HL-60 (cell line): ENCODE data around the gene ZNF689.

Experiments
- DNase-seq, 2 experiments: peaks; one replicate each; pipeline ENCODE4 v3.0.0-alpha.2; 2010 to 2020; ENCODE audit warnings: low read depth in 1 of 2, low spot score in 1 of 2
- H3K27ac ChIP-seq: fragments of 250-450 bp; sonication (Bioruptor Pico); replicated peaks from 2 replicates; pipeline ENCODE4 v1.5.1; 2020; ENCODE audit warnings: mild to moderate bottlenecking, moderate library complexity
- H3K27me3 ChIP-seq: fragments of 250-450 bp; sonication (Bioruptor Pico); 2 replicates; pipeline ENCODE4 v1.5.1; 2021; ENCODE audit warnings: mild to moderate bottlenecking, moderate library complexity; ENCODE audit not compliant: insufficient read depth, poor library complexity, severe bottlenecking
- H3K4me3 ChIP-seq: replicated peaks from 2 replicates; pipeline ENCODE4 v1.5.1; 2011; ENCODE audit warnings: mild to moderate bottlenecking, control low read depth, low read length; ENCODE audit not compliant: insufficient read depth
- CTCF ChIP-seq: IDR thresholded peaks from one replicate; pipeline ENCODE4 v1.5.1; 2011; ENCODE audit warnings: low read length, control low read depth, inconsistent platforms; ENCODE audit not compliant: insufficient read depth
- GABPA ChIP-seq: IDR thresholded peaks from 2 replicates; pipeline ENCODE4 v1.6.1; 2012; ENCODE audit warnings: low read depth
- POLR2AphosphoS5 ChIP-seq: IDR thresholded peaks from 2 replicates; pipeline ENCODE4 v1.6.1; 2012; ENCODE audit warnings: low read depth
- REST ChIP-seq: IDR thresholded peaks from 2 replicates; pipeline ENCODE4 v1.6.1; 2012; ENCODE audit warnings: low read depth; ENCODE audit not compliant: insufficient replicate concordance
- SPI1 ChIP-seq: IDR thresholded peaks from 2 replicates; pipeline ENCODE4 v1.6.1; 2012; ENCODE audit warnings: low read depth, mild to moderate bottlenecking, borderline replicate concordance

The ZNF689 gene

GRCh38 chr16:30622455-30623032 is 12.4 kb upstream of the ZNF689 start:
- TF ChIP-seq POLR2AphosphoS5 (no peak), REST (no peak), SPI1 (no peak), CTCF (no peak), GABPA (no peak)
- no peak for DNase-seq
- Histone ChIP-seq H3K4me3 (no peak overlapping the region), H3K27me3 (no peaks in the 10 kb centered on the region), H3K27ac (no peak overlapping the region)

- no peak for TF ChIP-seq REST
- no peak for TF ChIP-seq POLR2AphosphoS5
- DNase-seq, result no peak
- Histone ChIP-seq H3K27me3 (no peaks in the 10 kb centered on the region), H3K4me3 (no peak overlapping the region), H3K27ac (no peak overlapping the region)
Observed at GRCh38 chr16:30621765-30622164, 11.6 kb upstream of the ZNF689 start.

- no peaks in the 10 kb centered on the region for H3K27me3 ChIP-seq
- no peak overlapping the region for H3K27ac ChIP-seq
- no peak for DNase-seq
- H3K4me3 ChIP-seq, result no peak overlapping the region
- no peak for TF ChIP-seq SPI1
- TF ChIP-seq POLR2AphosphoS5, result no peak
- no peak for TF ChIP-seq REST
- TF ChIP-seq GABPA, result no peak
- no peak for TF ChIP-seq CTCF
Observed at GRCh38 chr16:30620169-30620568, 10.0 kb upstream of the ZNF689 start.

- Histone ChIP-seq H3K27me3 (no peaks in the 10 kb centered on the region), H3K27ac (no peak overlapping the region), H3K4me3 (no peak overlapping the region)
- TF ChIP-seq SPI1 (no peak), REST (no peak), GABPA (no peak), CTCF (no peak), POLR2AphosphoS5 (no peak)
- DNase-seq, result no peak
Observed at GRCh38 chr16:30619638-30620037, 9.4 kb upstream of the ZNF689 start.
